HuH-7.5 (cell line): ENCODE measurements around the gene TMEM219.
"Not testable (repeated sequence)": the region's sequence is repeated elsewhere in the genome, so short reads cannot be mapped to it uniquely, and the experiment has no call there.

ENCODE experiments used
- DNase-seq: peaks from one replicate; pipeline ENCODE4 v3.0.0; 2011; ENCODE audit warnings: low spot score

The TMEM219 gene, protein sequence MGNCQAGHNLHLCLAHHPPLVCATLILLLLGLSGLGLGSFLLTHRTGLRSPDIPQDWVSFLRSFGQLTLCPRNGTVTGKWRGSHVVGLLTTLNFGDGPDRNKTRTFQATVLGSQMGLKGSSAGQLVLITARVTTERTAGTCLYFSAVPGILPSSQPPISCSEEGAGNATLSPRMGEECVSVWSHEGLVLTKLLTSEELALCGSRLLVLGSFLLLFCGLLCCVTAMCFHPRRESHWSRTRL

DNA sequence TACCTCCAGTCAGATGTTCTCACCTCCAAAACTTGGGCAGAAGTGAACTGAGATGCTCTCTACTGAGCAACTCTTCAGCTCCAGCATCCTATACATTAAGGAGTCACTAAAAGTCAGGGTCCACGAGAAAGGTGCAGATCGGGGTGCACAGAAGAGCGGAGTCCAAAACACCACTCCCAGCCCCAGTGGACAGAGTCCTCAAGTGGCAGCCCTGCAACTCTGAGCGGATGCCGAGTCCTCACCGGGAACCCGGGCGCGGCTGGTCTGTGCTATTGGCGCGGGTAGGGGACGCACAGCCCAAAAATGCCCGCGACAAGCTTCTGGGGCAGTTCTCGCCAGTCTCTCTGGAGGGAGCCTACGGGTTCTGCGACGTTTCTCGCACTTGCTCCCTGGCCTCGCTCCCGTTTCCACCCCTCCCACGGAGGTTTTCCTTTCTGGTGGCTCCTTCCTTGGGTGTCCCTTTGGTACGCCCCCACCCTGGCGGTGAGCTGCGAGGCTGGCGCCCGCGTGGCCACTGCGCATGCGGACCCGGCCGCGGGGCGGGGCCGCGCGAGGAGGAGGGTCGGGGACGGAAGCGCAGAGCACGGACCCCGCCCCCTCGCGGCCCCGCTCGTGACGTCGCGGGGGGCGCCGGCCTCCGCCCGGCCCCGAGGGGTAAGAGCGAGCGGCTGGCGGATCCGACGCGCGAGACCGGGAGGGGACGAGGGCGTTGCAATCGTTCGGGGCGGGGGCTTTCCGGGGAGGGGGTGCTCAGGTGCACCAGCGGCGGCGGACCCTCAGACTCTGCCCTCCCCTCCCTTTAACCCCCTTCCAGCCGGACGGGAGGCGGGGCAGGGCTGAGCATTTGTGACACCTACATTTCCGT, at the start of gene TMEM219:
Gene TMEM219, plus strand, starts transcription at position 601 of the 865 bp plus-strand sequence. CDS start 1,065 bp downstream, outside the sequence.
- peak; percentile 87 for DNase-seq

DNA sequence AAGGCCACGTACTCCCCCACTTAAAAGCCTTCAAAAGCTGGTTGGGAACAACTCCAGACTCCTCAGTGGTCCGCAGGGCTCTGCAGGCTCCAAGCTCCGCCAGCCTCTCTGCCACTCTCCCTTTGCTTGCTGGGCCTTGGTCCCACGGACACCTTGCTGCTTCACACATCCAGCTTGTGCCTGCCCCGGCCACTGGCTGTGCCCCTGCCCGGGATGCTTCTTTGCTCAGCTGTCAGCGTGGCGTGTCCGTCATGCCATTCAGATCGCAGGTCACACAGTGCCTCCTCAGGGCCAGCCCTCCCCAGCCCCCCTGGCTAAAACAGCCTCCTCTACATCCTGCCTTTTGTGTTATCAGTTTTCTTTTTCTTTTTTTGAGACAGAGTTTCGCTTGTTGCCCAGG, 49.8 kb upstream of the TMEM219 start:
- DNase-seq: no peak

DNA sequence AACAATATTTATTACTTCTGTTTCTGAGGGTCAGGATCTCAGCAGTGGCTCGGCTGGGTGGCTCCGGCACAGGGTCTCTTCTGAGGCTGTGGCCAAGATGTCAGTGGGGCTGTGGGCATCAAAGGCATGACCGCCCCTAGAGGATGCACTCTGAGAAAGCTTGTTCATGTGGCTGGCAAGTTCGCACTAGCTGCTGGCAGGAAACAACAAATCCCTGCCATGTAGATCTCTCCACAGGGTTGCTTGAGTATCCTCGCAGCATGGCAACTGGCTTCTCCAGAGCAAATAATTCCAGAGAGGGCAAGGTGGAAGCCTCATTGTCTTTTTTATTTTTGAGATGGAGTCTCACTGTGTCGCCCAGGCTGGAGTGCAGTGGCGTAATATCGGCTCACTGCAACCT, 48.4 kb upstream of the TMEM219 start:
- DNase-seq: no peak

DNA sequence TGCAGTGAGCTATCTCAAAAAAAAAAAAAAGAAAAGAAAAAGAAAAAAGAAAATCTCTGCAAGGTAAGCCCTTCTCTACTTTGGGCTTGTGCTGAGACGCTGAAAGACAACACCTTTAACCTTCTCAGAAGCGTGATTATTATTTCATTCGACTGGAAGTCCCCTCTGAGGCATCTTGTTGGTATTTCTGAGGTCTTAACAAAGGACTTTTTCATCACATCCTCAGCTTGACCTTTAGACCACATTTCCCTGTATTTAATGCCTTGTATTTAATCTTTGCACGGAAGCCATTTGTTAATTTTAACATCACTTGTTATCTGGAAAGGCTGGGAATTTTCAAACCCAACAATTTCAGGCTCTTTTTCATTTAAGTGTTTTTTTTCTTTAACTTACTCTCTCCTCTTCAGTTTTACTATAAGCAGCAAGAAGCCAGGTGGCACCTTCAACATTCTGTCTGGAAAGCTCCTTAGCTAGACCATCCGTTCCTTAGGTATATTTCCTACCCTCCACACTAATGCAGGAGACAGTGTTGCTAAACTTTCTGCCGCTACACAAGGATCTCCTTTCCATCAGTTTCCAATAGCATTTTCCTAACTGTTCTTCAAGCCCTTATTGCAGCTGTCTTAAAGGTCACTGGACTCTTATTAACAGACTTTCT, 46.2 kb upstream of the TMEM219 start:
- DNase-seq: no peak

DNA sequence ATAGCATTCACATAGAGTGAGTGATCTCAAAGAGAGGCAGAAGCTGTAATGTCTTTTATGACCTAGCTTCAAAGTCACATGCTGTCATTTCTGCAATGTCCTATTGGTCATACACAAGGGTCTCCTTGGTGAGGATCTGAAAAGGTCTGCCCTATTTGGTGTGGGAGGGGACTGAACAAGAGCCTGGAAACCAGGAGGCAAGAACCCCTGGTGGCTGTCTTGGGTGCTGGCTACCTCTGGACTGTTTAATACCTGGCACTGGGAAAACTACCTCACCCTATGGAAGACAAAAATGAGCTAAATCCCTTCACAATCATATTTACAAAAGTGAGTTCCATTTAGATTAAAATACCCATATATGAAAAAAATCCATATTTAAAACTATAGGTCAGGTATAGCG, 44.9 kb upstream of the TMEM219 start:
- no peak for DNase-seq

DNA sequence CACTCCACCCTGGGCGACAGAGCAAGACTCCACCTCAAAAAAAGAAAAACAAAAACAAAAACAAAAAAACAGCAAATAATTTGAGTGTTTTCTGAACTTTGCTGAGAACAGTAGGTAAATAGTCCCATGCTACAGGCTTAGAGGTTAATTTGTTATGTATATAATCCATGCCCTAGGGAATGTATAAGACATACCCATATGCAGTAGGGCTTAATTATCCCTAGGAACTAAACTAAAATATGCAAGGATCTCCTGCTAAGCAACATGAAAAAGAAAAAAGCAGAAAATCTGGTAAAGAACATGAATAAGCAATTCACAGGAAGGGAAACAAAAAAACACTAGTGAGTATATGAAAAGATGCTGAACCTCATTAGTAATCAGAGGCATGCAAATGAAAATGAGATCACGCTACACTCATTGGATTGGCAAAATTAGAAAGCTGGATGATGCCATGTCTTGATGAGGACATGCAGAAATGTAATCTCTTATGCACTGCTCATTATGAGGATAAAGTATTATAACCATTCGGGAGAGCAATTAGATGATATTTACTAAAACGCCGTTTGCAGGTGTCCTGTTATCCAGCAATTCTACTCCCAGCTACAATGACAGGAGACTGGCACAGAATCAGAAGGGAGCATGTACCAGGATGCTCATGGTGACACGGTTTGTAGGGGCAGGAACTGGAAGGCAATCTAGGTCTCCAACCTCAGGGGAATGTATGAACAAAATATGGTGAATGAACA, 41.4 kb upstream of the TMEM219 start:
- no peak for DNase-seq

DNA sequence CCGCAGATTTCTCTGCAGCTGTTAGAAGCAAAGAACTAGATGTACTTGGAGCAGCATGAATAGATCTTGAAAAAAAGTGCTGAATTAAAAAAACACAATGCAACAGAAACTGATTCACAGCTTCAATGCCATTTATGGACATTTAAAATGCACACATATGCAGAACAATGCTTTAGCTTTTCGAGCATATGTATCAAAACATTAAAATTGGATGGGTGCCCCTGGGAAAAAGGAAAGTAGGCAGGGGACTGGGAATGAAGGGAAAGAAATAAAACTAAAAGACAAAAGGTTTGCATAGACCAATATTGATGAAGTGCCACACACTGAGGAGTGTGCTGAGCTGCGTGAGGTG, 40.9 kb upstream of the TMEM219 start:
- no peak for DNase-seq

DNA sequence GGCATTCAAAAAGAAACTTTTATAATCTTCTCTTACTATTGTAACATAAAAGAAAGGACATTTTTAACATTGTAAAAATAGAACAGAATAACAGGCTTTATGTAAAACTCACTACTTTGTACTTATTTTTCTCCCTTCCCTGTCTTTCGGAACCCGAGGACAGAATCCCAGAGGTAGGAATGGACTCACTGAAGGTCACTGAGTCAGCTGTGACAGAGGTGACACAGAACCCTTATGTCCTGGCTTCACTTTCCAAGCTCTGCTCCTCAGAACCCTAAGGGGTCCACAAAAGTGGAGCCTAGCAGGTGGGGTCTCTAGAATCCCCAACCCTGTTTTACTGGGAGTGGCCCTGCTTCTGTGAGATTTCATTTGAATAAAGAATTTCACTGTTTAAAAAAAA, 39.6 kb upstream of the TMEM219 start:
- DNase-seq: no peak

DNA sequence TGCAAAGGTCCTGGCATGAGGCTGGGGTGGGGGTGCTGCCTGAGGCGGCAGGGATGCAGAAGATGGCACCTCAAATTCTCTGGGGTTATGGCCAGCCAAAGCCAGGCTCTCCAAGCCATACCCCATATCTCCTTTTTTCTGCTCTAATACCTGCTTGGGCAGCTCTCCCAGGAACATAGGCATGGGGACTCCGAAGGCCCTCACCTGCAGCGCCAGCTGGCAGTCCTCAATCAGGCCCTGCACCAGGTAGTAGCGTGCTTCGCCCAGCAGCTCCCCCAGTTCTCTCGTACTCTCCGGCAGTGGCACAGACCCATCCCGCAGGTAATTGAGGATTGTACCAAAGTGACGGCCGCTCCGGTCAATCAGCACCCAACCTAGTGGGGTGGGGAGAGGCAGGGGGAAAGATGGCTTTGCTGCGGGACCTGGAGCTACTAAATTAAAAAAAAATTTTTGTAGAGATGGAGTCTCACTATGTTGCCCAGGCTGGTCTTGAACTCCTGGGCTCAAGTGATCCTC, 38.8 kb upstream of the TMEM219 start:
- DNase-seq: no peak

DNA sequence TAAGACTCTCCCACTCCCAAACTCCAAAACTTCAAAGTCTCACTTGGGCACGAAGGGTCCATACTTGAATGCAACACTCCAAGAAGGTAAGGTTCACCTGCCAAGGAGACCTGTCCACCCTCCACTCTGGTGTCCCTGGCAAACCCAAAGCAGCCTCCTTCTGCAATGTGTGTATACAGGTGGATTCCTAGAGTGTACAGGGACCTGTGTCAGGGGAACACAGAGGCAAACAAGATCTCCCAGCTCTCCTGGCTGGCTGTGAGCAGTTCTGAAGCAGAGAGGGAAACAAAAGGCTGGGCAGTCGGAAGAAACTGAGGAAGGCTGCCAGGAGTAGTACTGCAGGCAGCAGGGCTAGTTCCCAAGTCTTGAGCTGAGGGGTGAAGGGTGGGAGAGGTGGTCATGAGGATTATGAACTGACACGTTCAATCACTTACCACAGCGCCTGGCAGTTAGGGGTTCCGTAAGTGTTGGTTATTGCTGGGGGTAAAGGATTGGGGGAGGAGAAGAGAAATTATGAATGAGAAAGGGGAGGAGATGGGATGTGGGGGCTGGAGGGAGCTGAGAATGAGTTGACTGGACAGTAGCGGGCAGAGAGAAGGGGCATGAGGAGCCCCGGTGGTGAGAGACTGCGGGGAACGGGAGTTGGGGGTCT, 36.6 kb upstream of the TMEM219 start:
- DNase-seq: no peak

DNA sequence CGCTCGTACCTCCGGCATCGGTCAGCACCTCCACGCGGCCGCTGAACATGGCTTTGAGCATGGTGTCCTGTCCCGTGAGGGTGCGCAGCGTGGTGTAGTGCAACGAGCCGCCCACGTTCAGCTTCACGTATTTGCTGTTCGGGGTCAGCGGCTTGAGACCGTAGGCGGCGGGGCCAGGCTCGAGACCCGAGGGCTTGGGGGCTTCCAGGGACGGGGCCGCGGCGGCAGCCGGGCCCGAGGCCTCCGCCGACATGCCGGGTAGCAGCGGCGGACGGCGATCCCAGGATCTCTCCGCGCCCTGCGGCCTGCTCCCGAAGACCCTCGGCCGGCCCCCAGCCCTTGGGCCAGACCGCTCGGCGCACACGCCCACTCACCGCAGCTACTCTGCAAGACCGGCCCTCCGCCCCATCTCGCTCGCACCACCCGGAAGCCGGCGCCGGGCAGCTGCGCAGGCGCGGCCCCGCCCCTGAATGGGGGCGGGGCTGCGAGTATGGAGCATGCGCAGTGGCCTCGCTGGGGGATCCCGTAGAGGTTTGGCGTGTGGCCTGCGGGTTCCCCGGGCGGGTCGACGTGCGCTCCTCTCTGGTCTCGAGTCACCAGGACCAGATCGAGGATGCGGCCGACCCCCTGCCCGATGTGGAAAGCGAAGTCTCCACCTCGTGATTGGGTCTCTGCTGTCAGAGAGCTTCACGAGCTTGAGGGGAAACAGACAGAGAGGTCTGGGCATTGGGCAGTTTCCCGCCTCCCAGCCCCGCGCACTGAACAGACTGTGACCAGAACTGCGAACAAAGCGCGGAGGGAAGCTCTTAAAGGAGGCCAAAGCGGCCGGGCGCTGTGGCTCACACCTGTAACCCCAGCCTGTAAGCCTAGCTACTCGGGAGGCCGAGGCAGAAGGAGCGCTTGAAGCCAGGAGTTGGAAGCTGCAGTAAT, 35.8 kb upstream of the TMEM219 start, which contains the start of gene KCTD13:
Gene KCTD13, minus strand, starts transcription at position 446 of the 930 bp plus-strand sequence. Its CDS starts 193 bp downstream, at position 253.
- DNase-seq: peak; percentile 94

DNA sequence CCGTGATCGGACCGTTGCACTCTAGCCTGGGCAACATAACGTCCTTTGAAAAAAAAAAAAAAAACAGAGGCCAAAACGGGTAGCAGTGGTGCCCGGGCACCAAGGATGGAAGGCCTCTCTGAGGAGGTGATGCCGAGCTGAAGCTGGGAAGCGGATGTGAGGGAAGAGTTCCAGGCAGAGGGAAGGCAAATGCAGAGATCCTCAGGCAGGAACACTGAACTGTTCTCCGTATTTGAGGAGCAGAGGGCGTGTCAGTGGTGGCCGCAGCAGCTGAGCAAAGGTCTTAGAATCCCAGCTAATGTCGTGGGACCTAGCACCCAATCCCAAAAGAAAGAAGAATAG, 35.2 kb upstream of the TMEM219 start:
- no peak for DNase-seq

DNA sequence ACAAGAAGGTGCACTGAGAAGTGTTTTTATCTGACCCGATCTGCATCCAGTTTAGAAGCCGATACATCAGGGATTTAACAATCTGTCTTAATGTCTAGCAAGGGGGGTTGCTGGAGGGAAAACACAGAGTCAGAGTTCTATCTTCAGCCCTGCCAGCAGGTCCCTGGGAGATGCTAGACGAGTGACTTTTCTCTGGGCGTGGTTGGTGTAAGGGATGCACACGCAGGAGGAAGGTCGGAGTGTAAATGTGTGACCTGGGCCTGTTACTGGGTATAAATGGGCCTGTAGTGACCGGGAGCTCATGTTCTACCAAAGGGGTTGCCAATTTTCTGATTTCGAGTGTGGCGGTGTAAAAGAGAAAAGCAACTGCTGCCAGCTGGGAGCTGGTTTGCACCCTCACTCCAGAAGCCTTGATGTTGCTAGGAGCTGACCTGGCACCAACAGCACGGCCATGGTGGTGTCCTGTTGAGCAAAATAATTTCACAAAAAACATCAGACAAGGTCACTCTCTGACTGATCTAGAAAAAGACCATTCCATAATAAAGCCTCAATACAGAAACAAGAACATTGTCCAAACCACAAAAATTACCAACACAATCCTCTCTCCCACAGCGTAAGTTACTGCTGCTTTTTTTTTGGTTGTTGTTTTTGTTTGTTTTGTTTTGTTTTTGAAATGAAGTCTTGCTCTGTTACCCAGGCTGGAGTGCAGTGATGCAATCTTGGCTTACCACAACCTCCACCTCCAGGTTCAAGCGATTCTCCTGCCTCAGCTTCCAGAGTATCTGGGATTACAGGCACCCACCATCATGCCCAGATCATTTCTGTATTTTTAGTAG, 34.6 kb upstream of the TMEM219 start:
- DNase-seq: no peak

DNA sequence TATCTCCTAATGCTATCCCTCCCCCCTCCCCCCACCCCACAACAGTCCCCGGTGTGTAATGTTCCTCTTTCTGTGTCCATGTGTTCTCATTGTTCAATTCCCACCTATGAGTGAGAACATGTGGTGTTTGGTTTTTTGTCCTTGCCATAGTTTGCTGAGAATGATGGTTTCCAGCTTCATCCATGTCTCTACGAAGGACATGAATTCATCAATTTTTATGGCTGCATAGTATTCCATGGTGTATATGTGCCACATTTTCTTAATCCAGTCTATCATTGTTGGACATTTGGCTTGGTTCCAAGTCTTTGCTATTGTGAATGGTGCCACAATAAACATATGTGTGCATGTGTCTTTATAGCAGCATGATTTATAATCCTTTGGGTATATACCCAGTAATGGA, 30.1 kb upstream of the TMEM219 start:
- not testable (repeated sequence) for DNase-seq

DNA sequence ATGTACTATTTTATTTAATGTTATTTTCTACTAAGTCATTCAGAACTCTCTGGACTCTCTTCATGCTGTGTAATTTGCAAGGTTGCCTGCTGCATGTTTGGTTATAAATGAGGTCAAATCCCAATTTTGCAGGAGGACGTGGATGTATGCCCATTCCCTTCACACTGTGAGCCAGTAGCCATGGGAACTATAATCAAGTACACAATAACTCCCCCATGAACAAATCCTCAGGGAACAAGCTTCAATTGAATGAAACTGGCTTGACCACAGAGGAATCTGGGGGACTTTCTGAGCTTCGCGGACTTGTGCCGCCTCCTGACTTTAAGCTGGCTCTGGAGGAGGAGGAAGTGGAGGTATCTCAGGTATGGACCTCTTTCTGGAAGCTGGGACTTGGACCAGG, 21.2 kb upstream of the TMEM219 start:
- DNase-seq: no peak

DNA sequence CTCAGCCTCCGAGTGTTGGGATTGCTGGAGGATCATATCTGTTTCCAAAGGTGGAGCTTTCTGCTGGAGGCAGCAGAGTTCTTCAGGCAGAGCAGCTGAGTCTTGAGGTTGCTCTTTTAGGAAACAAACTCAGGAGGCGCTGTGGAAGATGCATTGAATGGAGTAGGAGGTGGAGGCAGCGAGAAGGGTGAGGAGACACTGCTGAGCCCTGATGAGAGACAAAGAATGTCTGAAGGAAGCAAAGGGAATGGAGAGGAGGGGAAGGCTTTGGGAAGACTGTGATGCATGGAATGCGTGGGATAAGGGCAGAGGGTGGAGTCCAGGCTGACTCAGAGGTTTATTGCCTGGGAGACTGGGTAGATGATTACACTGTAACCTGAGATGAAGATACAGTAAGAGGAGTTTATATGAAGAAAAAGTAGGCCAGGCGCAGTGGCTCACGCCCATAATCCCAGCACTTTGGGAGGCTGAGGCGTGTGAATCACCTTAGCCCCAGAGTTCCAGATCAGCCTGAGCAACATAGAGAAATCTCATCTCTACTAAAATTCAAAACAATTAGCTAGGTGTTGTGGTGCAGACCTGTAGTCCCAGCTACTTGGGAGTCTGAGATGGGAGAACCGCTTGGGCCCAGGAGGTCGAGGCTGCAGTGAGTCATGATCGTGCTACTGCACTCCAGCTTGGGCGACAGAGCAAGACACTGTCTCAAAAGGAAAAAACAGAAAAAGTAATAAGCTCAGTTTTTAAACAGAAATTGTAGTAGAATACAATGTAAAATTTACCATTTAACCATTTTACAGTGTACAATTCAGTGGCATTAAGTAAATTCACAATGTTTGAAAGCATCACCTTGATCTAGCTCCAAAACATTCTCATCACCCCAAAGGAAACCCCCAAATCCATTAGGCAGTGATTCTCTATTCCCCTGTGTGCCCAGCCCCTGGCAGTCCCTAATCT, 17.8 kb upstream of the TMEM219 start:
- DNase-seq: peak; percentile 58

DNA sequence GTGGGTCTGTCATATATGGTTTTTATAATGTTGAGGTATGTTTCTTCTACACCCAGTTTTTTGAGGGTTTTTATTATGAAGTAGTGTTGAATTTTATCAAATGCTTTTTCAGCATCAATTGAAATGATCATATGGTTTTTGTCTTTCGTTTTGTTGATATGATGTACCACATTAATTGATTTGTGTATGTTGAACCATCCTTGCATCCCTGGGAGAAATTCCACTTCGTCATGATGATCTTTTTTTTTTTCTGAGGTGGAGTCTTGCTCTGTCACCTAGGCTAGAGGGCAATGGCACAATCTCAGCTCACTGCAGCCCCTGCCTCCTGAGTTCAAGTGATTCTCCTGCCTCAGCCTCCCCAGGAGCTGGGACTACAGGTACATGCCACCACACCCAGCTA, 14.0 kb upstream of the TMEM219 start:
- no peak for DNase-seq

DNA sequence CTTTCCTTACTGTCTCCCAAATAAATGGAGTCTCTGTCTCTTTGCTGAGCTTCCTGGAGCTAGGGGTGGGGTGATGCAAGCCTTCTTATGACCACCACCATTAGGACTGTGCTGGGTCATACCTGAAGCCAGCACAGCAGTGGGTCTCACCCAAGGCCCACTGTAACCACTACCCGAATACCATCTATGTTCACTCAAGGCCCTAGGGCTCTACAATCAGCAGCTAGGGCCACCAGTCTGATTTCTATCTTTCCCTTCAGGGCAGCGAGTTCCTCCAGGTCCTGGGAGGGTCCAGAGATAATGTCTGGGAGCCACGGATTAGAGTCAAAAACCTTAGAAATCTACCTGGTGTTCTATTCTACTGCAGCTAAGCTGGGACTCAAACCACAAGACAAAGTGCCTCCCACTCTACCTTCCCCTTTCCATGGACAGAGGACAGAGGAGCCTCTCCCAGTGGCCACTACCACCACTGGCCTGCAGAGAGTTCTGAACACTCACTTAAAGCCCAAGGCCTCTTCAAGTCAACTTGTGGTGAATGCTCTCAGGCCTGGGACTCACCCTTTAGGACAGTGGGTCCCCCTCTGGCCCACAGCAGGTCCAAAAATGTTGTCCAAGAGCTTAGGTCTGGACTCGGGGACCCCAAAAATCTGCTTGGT, 10.9 kb upstream of the TMEM219 start:
- no peak for DNase-seq
